ENCODE results near the gene TRIM63. TPM values are rescaled to one million over a fixed set of nuclear protein-coding genes. Genes with fewer than 3 reads are reported as not detected.
A peak's percentile ranks its signal among the peaks of the same experiment; 100 is the strongest.
"Not testable (repeated sequence)": the region's sequence is repeated elsewhere in the genome, so short reads cannot be mapped to it uniquely, and the experiment has no call there.

The TRIM63 gene
- total RNA-seq, 2 experiments from 2014 or later = not detected

DNA sequence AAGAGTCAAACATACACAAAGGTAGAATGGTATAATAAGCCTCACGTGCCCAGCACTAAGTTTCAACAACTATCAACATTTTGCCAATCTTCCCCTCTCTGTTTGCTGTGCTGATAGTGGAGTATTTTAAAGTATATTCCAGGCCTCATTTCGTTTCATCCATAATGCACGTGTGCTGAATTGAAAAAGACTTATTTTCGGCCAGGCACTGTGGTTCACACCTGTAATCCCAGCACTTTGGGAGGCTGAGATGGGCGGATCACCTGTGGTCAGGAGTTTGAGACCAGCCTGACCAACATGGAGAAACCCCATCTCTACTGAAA lies 37.8 kb upstream of the TRIM63 start:
- H3K9me3 ChIP-seq (ENCODE audit: low read length); BruUV-seq (replicated peaks); H3K4me3 ChIP-seq (ENCODE audit: low read depth, low read length, poor library complexity, severe bottlenecking); H3K36me3 ChIP-seq (ENCODE audit: insufficient read depth, low read length); H3K4me1 ChIP-seq (ENCODE audit: insufficient read depth, low read length, poor library complexity, severe bottlenecking); H3K9me2 ChIP-seq (ENCODE audit: insufficient read depth, low read length); H4K20me1 ChIP-seq (ENCODE audit: insufficient read depth, low read length); H2AFZ ChIP-seq (ENCODE audit: low read length); H3K4me2 ChIP-seq (ENCODE audit: low read length); POLR2A ChIA-PET; H3K79me2 ChIP-seq (ENCODE audit: insufficient read depth, low read depth, low read length); DNase-seq (ENCODE audit: low spot score); H3K27ac ChIP-seq (ENCODE audit: low read depth, low read length, poor library complexity, severe bottlenecking): not testable (repeated sequence)
- intact Hi-C loops (cut with micrococcal nuclease; ENCODE audit: unreplicated experiment) = loop anchor here (1.0 to 10.0 kb wide), 3 partner anchors 40 to 310 kb away; partner anchors contain the start of gene LIN28A
- TF ChIP-seq, protein P1, sequence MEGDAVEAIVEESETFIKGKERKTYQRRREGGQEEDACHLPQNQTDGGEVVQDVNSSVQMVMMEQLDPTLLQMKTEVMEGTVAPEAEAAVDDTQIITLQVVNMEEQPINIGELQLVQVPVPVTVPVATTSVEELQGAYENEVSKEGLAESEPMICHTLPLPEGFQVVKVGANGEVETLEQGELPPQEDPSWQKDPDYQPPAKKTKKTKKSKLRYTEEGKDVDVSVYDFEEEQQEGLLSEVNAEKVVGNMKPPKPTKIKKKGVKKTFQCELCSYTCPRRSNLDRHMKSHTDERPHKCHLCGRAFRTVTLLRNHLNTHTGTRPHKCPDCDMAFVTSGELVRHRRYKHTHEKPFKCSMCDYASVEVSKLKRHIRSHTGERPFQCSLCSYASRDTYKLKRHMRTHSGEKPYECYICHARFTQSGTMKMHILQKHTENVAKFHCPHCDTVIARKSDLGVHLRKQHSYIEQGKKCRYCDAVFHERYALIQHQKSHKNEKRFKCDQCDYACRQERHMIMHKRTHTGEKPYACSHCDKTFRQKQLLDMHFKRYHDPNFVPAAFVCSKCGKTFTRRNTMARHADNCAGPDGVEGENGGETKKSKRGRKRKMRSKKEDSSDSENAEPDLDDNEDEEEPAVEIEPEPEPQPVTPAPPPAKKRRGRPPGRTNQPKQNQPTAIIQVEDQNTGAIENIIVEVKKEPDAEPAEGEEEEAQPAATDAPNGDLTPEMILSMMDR (conservative IDR thresholded peaks at IDR 0.05; ENCODE audit: low read length) = peak; percentile 10; the same call in 1 of the 2 replicates
- CTCF ChIA-PET (ENCODE audit: unreplicated experiment) = interaction anchor here (1.0 kb wide), 1 partner anchor 130 kb away, joined by 3 read pairs; no protein-coding TSS in a partner anchor

DNA sequence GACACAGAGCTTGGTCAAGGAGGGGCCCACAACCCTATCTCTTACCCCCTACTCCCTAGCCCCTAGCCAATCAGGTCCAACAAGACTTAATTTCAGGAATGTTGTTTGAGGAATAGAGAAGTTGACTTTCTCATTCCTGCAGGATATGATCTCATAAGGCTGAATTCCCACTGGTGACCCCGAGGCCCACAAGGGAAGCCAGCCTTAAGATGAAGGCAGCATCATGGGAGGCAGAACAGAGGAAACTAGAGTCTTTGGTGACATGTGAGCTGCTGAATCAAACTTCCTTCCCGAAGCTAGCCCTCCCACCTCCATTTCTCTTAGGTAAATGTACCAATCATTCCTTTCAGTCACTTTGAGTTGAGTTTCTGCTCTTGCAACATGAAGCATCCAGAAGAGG lies 35.1 kb upstream of the TRIM63 start:
- Histone ChIP-seq H4K20me1 (ENCODE audit: insufficient read depth, low read length) (no peaks in the 10 kb centered on the region), H2AFZ (ENCODE audit: low read length) (no peak overlapping the region), H3K4me3 (ENCODE audit: low read depth, low read length, poor library complexity, severe bottlenecking) (no peak overlapping the region), H3K27ac (ENCODE audit: low read depth, low read length, poor library complexity, severe bottlenecking) (no peak overlapping the region), H3K4me2 (ENCODE audit: low read length) (no peak overlapping the region), H3K36me3 (ENCODE audit: insufficient read depth, low read length) (no peaks in the 10 kb centered on the region), H3K9me3 (ENCODE audit: low read length) (no peaks in the 10 kb centered on the region), H3K9me2 (ENCODE audit: insufficient read depth, low read length) (no peaks in the 10 kb centered on the region), H3K79me2 (ENCODE audit: insufficient read depth, low read depth, low read length) (no peaks in the 10 kb centered on the region), H3K4me1 (ENCODE audit: insufficient read depth, low read length, poor library complexity, severe bottlenecking) (no peaks in the 10 kb centered on the region)
- intact Hi-C loops (cut with micrococcal nuclease; ENCODE audit: unreplicated experiment) = loop anchor here (10.0 kb wide), 1 partner anchor 312 kb away; the partner anchor contains the start of gene LIN28A
- ChIA-PET CTCF (ENCODE audit: unreplicated experiment) (interaction anchor here (1.3 kb wide), 1 partner anchor 42 kb away, joined by 5 read pairs; no protein-coding TSS in a partner anchor), POLR2A (interaction anchor here (0.8 kb wide), 1 partner anchor 132 kb away, joined by 3 read pairs; the partner anchor contains the start of gene CEP85)
- DNase-seq (ENCODE audit: low spot score) = no peak
- BruUV-seq (replicated peaks) = no TSS peak
- TF ChIP-seq, protein P1 (conservative IDR thresholded peaks at IDR 0.05; ENCODE audit: low read length) = no peak

DNA sequence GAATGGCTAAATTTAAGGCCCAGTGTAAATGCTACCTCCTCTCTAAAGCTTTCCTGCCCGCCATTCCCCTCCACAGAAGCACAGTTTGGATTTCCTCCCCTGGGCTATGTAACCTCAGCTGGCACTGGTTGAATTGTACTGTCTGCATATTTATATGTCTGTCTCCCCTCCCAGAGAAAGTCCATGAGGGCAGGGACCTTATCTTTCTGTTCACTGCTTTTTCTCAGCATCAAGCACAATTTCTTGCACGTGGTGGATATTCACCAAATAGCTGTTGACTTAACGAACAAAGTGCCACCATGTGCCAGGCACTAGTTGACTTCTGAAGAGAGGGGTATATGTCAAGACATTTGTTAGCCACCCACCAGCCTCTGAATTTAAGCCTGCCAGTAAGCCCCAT lies 34.7 kb upstream of the TRIM63 start:
- no peak overlapping the region for H3K4me2 ChIP-seq (ENCODE audit: low read length)
- ChIA-PET CTCF (ENCODE audit: unreplicated experiment) (interaction anchor here (1.3 kb wide), 1 partner anchor 43 kb away, joined by 5 read pairs; no protein-coding TSS in a partner anchor), POLR2A (interaction anchor here (0.7 to 0.8 kb wide), 2 partner anchors 25 to 132 kb away, joined by 3 read pairs; partner anchors contain the start of gene CEP85)
- no peak overlapping the region for H2AFZ ChIP-seq (ENCODE audit: low read length)
- no peak overlapping the region for H3K27ac ChIP-seq (ENCODE audit: low read depth, low read length, poor library complexity, severe bottlenecking)
- no peaks in the 10 kb centered on the region for H3K79me2 ChIP-seq (ENCODE audit: insufficient read depth, low read depth, low read length)
- no peaks in the 10 kb centered on the region for H3K9me3 ChIP-seq (ENCODE audit: low read length)
- H3K4me3 ChIP-seq (ENCODE audit: low read depth, low read length, poor library complexity, severe bottlenecking) = no peak overlapping the region
- H3K4me1 ChIP-seq (ENCODE audit: insufficient read depth, low read length, poor library complexity, severe bottlenecking) = no peaks in the 10 kb centered on the region
- H3K36me3 ChIP-seq (ENCODE audit: insufficient read depth, low read length) = no peaks in the 10 kb centered on the region
- H4K20me1 ChIP-seq (ENCODE audit: insufficient read depth, low read length) = no peaks in the 10 kb centered on the region
- no peaks in the 10 kb centered on the region for H3K9me2 ChIP-seq (ENCODE audit: insufficient read depth, low read length)
- BruUV-seq (replicated peaks) = no TSS peak
- no peak for DNase-seq (ENCODE audit: low spot score)
- intact Hi-C loops (cut with micrococcal nuclease; ENCODE audit: unreplicated experiment) = loop anchor here (10.0 kb wide), 1 partner anchor 313 kb away; the partner anchor contains the start of gene LIN28A
- TF ChIP-seq, protein P1 (conservative IDR thresholded peaks at IDR 0.05; ENCODE audit: low read length) = no peak
- TF ChIP-seq EZH2phosphoT487 (IDR thresholded peaks at IDR 0.05; ENCODE audit: borderline replicate concordance, low read depth, low read length) = no peak

DNA sequence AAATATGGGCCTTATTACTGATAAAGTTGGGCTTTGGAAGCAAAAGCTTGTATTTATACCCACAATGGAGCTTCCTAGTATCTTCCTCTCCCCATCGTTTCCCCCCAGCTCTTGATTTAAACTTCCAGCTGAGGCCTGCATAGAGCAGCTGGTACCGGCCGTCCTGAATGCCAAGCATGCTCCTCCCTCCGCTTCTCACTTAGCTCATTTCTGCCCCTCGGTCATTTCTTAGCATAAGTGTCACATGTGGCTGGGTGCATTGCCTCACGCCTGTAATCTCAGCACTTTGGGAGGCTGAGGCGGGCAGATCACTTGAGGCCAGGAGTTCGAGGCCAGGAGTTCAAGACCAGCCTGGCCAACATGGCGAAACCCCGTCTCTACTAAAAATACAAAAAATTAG lies 32.8 kb upstream of the TRIM63 start:
- H3K4me2 ChIP-seq (ENCODE audit: low read length); H3K4me1 ChIP-seq (ENCODE audit: insufficient read depth, low read length, poor library complexity, severe bottlenecking); H3K27ac ChIP-seq (ENCODE audit: low read depth, low read length, poor library complexity, severe bottlenecking); H3K4me3 ChIP-seq (ENCODE audit: low read depth, low read length, poor library complexity, severe bottlenecking); POLR2A ChIA-PET; H2AFZ ChIP-seq (ENCODE audit: low read length); CTCF ChIA-PET (ENCODE audit: unreplicated experiment); H3K9me3 ChIP-seq (ENCODE audit: low read length); H3K79me2 ChIP-seq (ENCODE audit: insufficient read depth, low read depth, low read length); H3K9me2 ChIP-seq (ENCODE audit: insufficient read depth, low read length); BruUV-seq (replicated peaks); H4K20me1 ChIP-seq (ENCODE audit: insufficient read depth, low read length); H3K36me3 ChIP-seq (ENCODE audit: insufficient read depth, low read length); DNase-seq (ENCODE audit: low spot score): not testable (repeated sequence)
- intact Hi-C loops (cut with micrococcal nuclease; ENCODE audit: unreplicated experiment) = loop anchor here (10.0 kb wide), 1 partner anchor 315 kb away; the partner anchor contains the start of gene LIN28A

Data from OCI-LY7 (cell line).